ENCODE results near the gene SUFU. TPM values are rescaled to one million over a fixed set of nuclear protein-coding genes. Genes with fewer than 3 reads are reported as not detected.

The SUFU gene
- total and polyA plus RNA-seq, 4 donors = 1.8 to 3.8 (median 2.9) TPM

- no peak for TF ChIP-seq FOXA2 (IDR thresholded peaks at IDR 0.05)
- TF ChIP-seq MAX (IDR thresholded peaks at IDR 0.05) = no peak
- TF ChIP-seq CTCF (IDR thresholded peaks at IDR 0.05; ENCODE audit: low read depth, low read length, missing input control) = no peak
- no peak for TF ChIP-seq YY1 (IDR thresholded peaks at IDR 0.05)
- no peak for TF ChIP-seq JUND (IDR thresholded peaks at IDR 0.05)
- no peak for TF ChIP-seq RXRA (IDR thresholded peaks at IDR 0.05)
- peaks cover 0 to 12% (median 6%) of the 10 kb centered on the region in 4 donors for H3K4me1 ChIP-seq (ENCODE audit: control insufficient read depth in 4 of 4, insufficient read depth in 4 of 4, low read length in 3 of 4)
- no peak overlapping the region for H3K4me3 ChIP-seq (ENCODE audit: low read depth in 1 of 3, low read length in 3 of 3)
- H3K9ac ChIP-seq (ENCODE audit: low read depth in 1 of 2, low read length in 2 of 2) = no peak overlapping the region
- WGBS = 92% methylated on average over 5 of the region's 5 CpGs
- H3K36me3 ChIP-seq (ENCODE audit: control insufficient read depth in 4 of 4, insufficient read depth in 3 of 4, low read depth in 1 of 4, low read length in 3 of 4) = peaks cover 0 to 9% (median 0%) of the 10 kb centered on the region in 4 donors
- peak overlapping the region; percentile 63 to 78 for H3K27ac ChIP-seq (ENCODE audit: low read depth in 1 of 2, low read length in 2 of 2)
- DNase-seq (ENCODE audit: low spot score) = no peak
- H3K27me3 ChIP-seq (ENCODE audit: control insufficient read depth in 4 of 4, insufficient read depth in 4 of 4, low read length in 3 of 4) = no peaks in the 10 kb centered on the region
- H3K9me3 ChIP-seq (ENCODE audit: control insufficient read depth in 4 of 4, low read length in 3 of 4) = no peaks in the 10 kb centered on the region
These were observed 130.1 kb downstream of the SUFU start for GRCh38 chr10:102633848-102634247.

- H3K27me3 ChIP-seq (ENCODE audit: control insufficient read depth in 4 of 4, insufficient read depth in 4 of 4, low read length in 3 of 4) = no peaks in the 10 kb centered on the region
- no peaks in the 10 kb centered on the region for H3K9me3 ChIP-seq (ENCODE audit: control insufficient read depth in 4 of 4, low read length in 3 of 4)
- 77% methylated on average over 4 of the region's 4 CpGs for WGBS
- H3K4me1 ChIP-seq (ENCODE audit: control insufficient read depth in 4 of 4, insufficient read depth in 4 of 4, low read length in 3 of 4) = peaks cover 0 to 12% (median 6%) of the 10 kb centered on the region in 4 donors
- no peak overlapping the region for H3K9ac ChIP-seq (ENCODE audit: low read depth in 1 of 2, low read length in 2 of 2)
- TF ChIP-seq ZBTB33 (IDR thresholded peaks at IDR 0.05) (no peak), REST (IDR thresholded peaks at IDR 0.05) (no peak), HNF4A (conservative IDR thresholded peaks at IDR 0.05) (no peak), TAF1 (conservative IDR thresholded peaks at IDR 0.05) (no peak), MAX (IDR thresholded peaks at IDR 0.05) (no peak), JUND (IDR thresholded peaks at IDR 0.05) (no peak), FOXA1 (IDR thresholded peaks at IDR 0.05) (no peak), FOXA2 (IDR thresholded peaks at IDR 0.05) (no peak), NR2F2 (IDR thresholded peaks at IDR 0.05) (no peak), GABPA (IDR thresholded peaks at IDR 0.05 in 1 of 2, conservative IDR thresholded peaks at IDR 0.05 in 1 of 2) (no peak), HNF4G (IDR thresholded peaks at IDR 0.05) (no peak), RAD21 (IDR thresholded peaks at IDR 0.05) (no peak), RXRA (IDR thresholded peaks at IDR 0.05) (no peak), YY1 (IDR thresholded peaks at IDR 0.05) (no peak), EGR1 (IDR thresholded peaks at IDR 0.05; ENCODE audit: low read depth in 2 of 2) (no peak)
- peaks cover 0 to 9% (median 0%) of the 10 kb centered on the region in 4 donors for H3K36me3 ChIP-seq (ENCODE audit: control insufficient read depth in 4 of 4, insufficient read depth in 3 of 4, low read depth in 1 of 4, low read length in 3 of 4)
- H3K27ac ChIP-seq (ENCODE audit: low read depth in 1 of 2, low read length in 2 of 2) = no peak overlapping the region
- H3K4me3 ChIP-seq (ENCODE audit: low read depth in 1 of 3, low read length in 3 of 3) = no peak overlapping the region
- no peak for DNase-seq (ENCODE audit: low spot score)
These were observed 130.9 kb downstream of the SUFU start for GRCh38 chr10:102634686-102635085.
